Measurements from ENCODE around the gene CADM1. TPM values are rescaled to one million over a fixed set of nuclear protein-coding genes. Genes with fewer than 3 reads are reported as not detected.

Gene CADM1
- total and polyA plus RNA-seq, 2 experiments from 2014 or later = 48.4 to 54.3 TPM

GRCh38 chr11:115522302-115522701 lies 18.1 kb upstream of the CADM1 start:
- H3K27ac ChIP-seq = no peak overlapping the region
- 66% methylated on average over 3 of the region's 3 CpGs for WGBS (ENCODE audit: low lambda C conversion rate, missing lambda C conversion rate)

GRCh38 chr11:115521825-115522224 lies 17.6 kb upstream of the CADM1 start:
- TF ChIP-seq EZH2 (IDR thresholded peaks at IDR 0.05; ENCODE audit: borderline replicate concordance) = no peak
- no peak for TF ChIP-seq EZH2phosphoT487 (IDR thresholded peaks at IDR 0.05; ENCODE audit: low read depth, severe bottlenecking, unreplicated experiment)
- TF ChIP-seq CTCF (IDR thresholded peaks at IDR 0.05; ENCODE audit: poor library complexity) = no peak
- H3K4me3 ChIP-seq = no peak overlapping the region
- no peak overlapping the region for H3K27ac ChIP-seq
- WGBS (ENCODE audit: low lambda C conversion rate, missing lambda C conversion rate) = 65% methylated on average over 4 of the region's 4 CpGs
- no peaks in the 10 kb centered on the region for H3K4me1 ChIP-seq (ENCODE audit: insufficient read depth)
- no peak overlapping the region for H3K4me2 ChIP-seq
- H4K20me1 ChIP-seq (ENCODE audit: insufficient read depth, poor library complexity, severe bottlenecking) = no peaks in the 10 kb centered on the region
- H3K9me2 ChIP-seq (replicated peaks; ENCODE audit: insufficient read depth) = no peaks in the 10 kb centered on the region
- no peak for DNase-seq (ENCODE audit: low spot score)
- H2AFZ ChIP-seq = no peak overlapping the region
- H3K9me3 ChIP-seq (ENCODE audit: low read depth) = no peaks in the 10 kb centered on the region
- H3K27me3 ChIP-seq = no peaks in the 10 kb centered on the region
- H3K79me2 ChIP-seq = no peaks in the 10 kb centered on the region
- H3K36me3 ChIP-seq (replicated peaks; ENCODE audit: insufficient read depth, low read depth) = no peaks in the 10 kb centered on the region

More at GRCh38 chr11:115522302-115522701, 18.1 kb upstream of the CADM1 start:
- Histone ChIP-seq H3K36me3 (replicated peaks; ENCODE audit: insufficient read depth, low read depth) (no peaks in the 10 kb centered on the region), H3K79me2 (no peaks in the 10 kb centered on the region), H2AFZ (no peak overlapping the region), H3K4me2 (no peak overlapping the region), H3K4me3 (no peak overlapping the region), H3K9me3 (ENCODE audit: low read depth) (no peaks in the 10 kb centered on the region), H4K20me1 (ENCODE audit: insufficient read depth, poor library complexity, severe bottlenecking) (no peaks in the 10 kb centered on the region), H3K4me1 (ENCODE audit: insufficient read depth) (no peaks in the 10 kb centered on the region), H3K9me2 (replicated peaks; ENCODE audit: insufficient read depth) (no peaks in the 10 kb centered on the region), H3K27me3 (no peaks in the 10 kb centered on the region)
- DNase-seq (ENCODE audit: low spot score) = no peak
- TF ChIP-seq CTCF (IDR thresholded peaks at IDR 0.05; ENCODE audit: poor library complexity) (no peak), EZH2 (IDR thresholded peaks at IDR 0.05; ENCODE audit: borderline replicate concordance) (no peak), EZH2phosphoT487 (IDR thresholded peaks at IDR 0.05; ENCODE audit: low read depth, severe bottlenecking, unreplicated experiment) (no peak)

- 76% methylated on average over 8 of the region's 8 CpGs for WGBS (ENCODE audit: low lambda C conversion rate, missing lambda C conversion rate)
Observed at GRCh38 chr11:115518983-115519628, 14.9 kb upstream of the CADM1 start.

More at GRCh38 chr11:115518983-115519628, 14.9 kb upstream of the CADM1 start:
- H3K79me2 ChIP-seq = no peaks in the 10 kb centered on the region
- DNase-seq (ENCODE audit: low spot score) = no peak
- no peak overlapping the region for H2AFZ ChIP-seq
- H3K4me2 ChIP-seq = no peak overlapping the region
- no peaks in the 10 kb centered on the region for H3K4me1 ChIP-seq (ENCODE audit: insufficient read depth)
- no peak overlapping the region for H3K27ac ChIP-seq
- no peaks in the 10 kb centered on the region for H3K9me2 ChIP-seq (replicated peaks; ENCODE audit: insufficient read depth)
- no peaks in the 10 kb centered on the region for H3K9me3 ChIP-seq (ENCODE audit: low read depth)
- TF ChIP-seq EZH2phosphoT487 (IDR thresholded peaks at IDR 0.05; ENCODE audit: low read depth, severe bottlenecking, unreplicated experiment) (no peak), EZH2 (IDR thresholded peaks at IDR 0.05; ENCODE audit: borderline replicate concordance) (no peak), CTCF (IDR thresholded peaks at IDR 0.05; ENCODE audit: poor library complexity) (no peak)
- no peaks in the 10 kb centered on the region for H4K20me1 ChIP-seq (ENCODE audit: insufficient read depth, poor library complexity, severe bottlenecking)
- no peaks in the 10 kb centered on the region for H3K36me3 ChIP-seq (replicated peaks; ENCODE audit: insufficient read depth, low read depth)
- H3K27me3 ChIP-seq = no peaks in the 10 kb centered on the region
- no peak overlapping the region for H3K4me3 ChIP-seq
